ENCODE data around the gene AK3. TPM values are rescaled to one million over a fixed set of nuclear protein-coding genes. Genes with fewer than 3 reads are reported as not detected.

AK3 gene
- total and polyA plus RNA-seq, 2 of the 8 experiments (the other 6 are each of a cell fraction or from before 2014, with no cell fraction given) = 8.9 to 30.0 TPM

- no peak for TF ChIP-seq NANOG (IDR thresholded peaks at IDR 0.05; ENCODE audit: insufficient read depth, low read depth, low read length, poor library complexity, severe bottlenecking)
- TF ChIP-seq TAF7 (optimal IDR thresholded peaks at IDR 0.05; ENCODE audit: borderline replicate concordance, low read depth, low read length) = no peak
- TF ChIP-seq MAX (IDR thresholded peaks at IDR 0.05) = no peak
- no peak for TF ChIP-seq CEBPB (IDR thresholded peaks at IDR 0.05; ENCODE audit: low read depth, low read length)
- no peak for TF ChIP-seq JUND (IDR thresholded peaks at IDR 0.05; ENCODE audit: low read length)
- TF ChIP-seq POLR2A (IDR thresholded peaks at IDR 0.05; ENCODE audit: control extremely low read depth in 1 of 2, low read depth in 2 of 2, low read length in 2 of 2) = no peak
- TF ChIP-seq EZH2 (IDR thresholded peaks at IDR 0.05; ENCODE audit: low read depth, low read length, severe bottlenecking) = no peak
- TF ChIP-seq KDM5A (IDR thresholded peaks at IDR 0.05; ENCODE audit: low read length) = no peak
Measured at GRCh38 chr9:4739587-4740387, 1.2 kb downstream of the AK3 start (continued).

All from H1 (cell line).